ENCODE data around the gene LSM14B. TPM values are rescaled to one million over a fixed set of nuclear protein-coding genes. Genes with fewer than 3 reads are reported as not detected.

LSM14B gene
- polyA plus RNA-seq, 1 experiment: 26.2 TPM

DNA sequence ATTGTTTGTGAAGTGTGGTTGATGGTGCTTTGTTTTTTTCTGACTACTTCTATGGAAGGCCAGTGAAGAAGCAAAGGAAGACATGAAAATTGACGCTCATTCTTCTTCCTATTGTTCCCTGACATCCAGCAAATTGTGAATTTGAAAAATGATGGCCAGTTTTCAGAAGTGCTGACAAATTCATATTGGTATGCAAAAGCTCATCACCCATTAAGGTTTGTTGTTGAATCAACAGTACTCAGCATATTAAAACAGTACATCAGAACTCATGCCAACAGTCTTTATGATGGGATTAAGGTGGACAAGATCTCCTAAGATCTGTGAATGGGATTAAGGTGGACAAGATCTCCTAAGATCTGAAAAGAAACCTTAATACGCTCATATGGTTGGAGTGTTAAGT, 59.5 kb downstream of the LSM14B start:
- no peaks in the 10 kb centered on the region for H3K27me3 ChIP-seq (ENCODE audit: control insufficient read depth, insufficient read depth, low read length)
- CTCF ChIA-PET: interaction anchor here (0.5 kb wide), 1 partner anchor 1790 kb away, joined by 3 read pairs; no protein-coding TSS in a partner anchor
- DNase-seq (ENCODE audit: low read depth, low spot score): no peak
- H3K27ac ChIP-seq (ENCODE audit: low read depth, low read length): no peak overlapping the region
- H3K9me3 ChIP-seq (ENCODE audit: control insufficient read depth, insufficient read depth, low read length): no peaks in the 10 kb centered on the region; the same call in 1 of the 2 replicates
- H3K4me3 ChIP-seq (ENCODE audit: low read depth, low read length): peak overlapping the region; percentile 66
- POLR2A ChIA-PET: no interaction called here
- TF ChIP-seq, protein P1, sequence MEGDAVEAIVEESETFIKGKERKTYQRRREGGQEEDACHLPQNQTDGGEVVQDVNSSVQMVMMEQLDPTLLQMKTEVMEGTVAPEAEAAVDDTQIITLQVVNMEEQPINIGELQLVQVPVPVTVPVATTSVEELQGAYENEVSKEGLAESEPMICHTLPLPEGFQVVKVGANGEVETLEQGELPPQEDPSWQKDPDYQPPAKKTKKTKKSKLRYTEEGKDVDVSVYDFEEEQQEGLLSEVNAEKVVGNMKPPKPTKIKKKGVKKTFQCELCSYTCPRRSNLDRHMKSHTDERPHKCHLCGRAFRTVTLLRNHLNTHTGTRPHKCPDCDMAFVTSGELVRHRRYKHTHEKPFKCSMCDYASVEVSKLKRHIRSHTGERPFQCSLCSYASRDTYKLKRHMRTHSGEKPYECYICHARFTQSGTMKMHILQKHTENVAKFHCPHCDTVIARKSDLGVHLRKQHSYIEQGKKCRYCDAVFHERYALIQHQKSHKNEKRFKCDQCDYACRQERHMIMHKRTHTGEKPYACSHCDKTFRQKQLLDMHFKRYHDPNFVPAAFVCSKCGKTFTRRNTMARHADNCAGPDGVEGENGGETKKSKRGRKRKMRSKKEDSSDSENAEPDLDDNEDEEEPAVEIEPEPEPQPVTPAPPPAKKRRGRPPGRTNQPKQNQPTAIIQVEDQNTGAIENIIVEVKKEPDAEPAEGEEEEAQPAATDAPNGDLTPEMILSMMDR (IDR thresholded peaks at IDR 0.05; ENCODE audit: low read depth, low read length): no peak

DNA sequence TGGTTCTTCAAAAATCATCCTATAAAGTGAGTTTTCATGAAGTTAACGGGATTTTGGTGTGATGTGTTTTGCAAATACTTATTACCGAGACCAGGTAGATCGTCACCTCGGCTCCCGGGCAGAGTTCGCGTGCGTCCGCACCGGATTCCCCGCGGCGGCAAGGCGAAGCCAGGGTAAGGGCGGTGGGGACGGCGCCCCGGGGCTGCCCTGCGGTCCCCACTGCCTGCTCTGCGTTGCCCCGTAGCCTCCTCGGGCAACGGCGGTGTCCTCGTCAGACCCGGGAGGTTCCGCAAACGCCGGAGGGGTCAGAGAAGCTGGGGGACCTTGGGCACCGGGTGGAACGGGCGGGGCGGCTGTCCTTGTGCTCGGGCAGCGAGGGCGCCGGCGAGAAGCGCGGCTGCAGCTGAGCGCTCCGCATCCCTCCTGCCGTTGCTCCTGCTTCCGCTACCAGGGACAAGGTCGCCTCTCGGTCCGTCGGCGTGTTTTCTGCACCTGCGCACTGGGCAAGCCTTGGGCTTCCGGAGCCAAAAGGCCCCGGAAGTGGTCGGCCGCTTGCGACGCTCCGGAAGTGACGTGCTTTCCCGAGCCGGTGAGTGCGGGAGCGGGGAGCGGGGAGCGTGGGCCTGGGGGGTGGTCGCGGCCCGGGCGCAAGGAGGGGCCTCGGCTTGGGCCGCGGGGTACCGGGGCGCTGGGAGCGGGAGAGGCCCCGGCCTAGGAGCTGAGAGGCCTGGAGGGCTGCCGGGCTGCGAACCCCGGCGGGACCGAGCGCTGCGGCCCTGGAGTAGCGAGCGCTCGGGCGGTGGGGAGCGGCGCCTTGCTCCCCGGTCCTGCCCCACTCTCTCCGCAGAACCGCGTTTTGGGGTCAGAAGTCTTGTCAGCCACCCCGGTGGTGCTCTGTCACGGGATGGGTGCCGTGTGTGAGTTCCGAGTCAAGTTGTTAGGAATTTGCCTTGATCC, 60.5 kb downstream of the LSM14B start, which contains the start of gene MTG2:
MTG2 (plus strand) TSS at position 560 of the 957 bp plus-strand sequence. CDS start 10,393 bp downstream, outside the sequence.
- peak within 1 kb of the TSS; percentile 66 for H3K4me3 ChIP-seq (ENCODE audit: low read depth, low read length)
- H3K27ac ChIP-seq (ENCODE audit: low read depth, low read length): peak within 1 kb of the TSS; percentile 75
- H3K9me3 ChIP-seq (ENCODE audit: control insufficient read depth, insufficient read depth, low read length): no peaks in the 10 kb centered on the region; the same call in 1 of the 2 replicates
- ChIA-PET POLR2A (no interaction called here), CTCF (interaction anchor here (0.5 to 1.0 kb wide), 2 partner anchors 172 to 1789 kb away, joined by 3 to 4 read pairs; no protein-coding TSS in a partner anchor)
- TF ChIP-seq, protein P1 (IDR thresholded peaks at IDR 0.05; ENCODE audit: low read depth, low read length): no peak
- DNase-seq (ENCODE audit: low read depth, low spot score): peak; percentile 82
- H3K27me3 ChIP-seq (ENCODE audit: control insufficient read depth, insufficient read depth, low read length): no peaks in the 10 kb centered on the region

DNA sequence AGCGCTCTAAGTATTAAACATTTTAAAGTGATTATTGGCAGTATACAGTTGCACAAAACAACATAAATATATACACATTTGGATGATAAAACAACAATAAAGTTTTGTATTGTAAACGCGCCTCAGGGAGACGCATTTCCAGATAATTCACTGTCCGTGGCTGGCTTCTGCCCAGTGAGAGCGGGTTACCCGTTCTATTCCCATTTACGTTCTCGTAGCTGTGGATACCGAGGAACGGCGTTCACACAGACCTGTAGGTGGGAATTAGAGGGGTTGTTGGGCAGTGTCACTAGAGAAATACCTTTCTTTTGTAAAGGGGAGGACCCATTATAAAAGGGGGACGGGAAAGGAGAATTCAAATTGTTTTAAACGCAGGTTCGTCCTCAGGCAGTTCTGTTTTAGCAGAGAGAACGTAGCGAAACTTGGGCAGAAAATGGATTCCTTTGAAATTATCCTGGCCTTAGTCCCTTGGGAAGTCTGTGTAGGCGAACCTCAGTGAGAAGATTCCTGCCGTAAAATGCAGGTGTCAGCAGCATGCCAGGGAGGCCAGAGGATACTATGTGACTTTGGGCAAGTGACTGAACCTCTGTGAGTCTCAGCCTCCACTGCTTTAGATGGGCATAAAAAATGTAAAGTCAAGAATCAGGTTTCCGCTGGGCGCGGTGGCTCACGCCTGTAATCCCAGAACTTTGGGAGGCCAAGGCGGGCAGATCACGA, 61.3 kb downstream of the LSM14B start:
- Histone ChIP-seq H3K9me3 (ENCODE audit: control insufficient read depth, insufficient read depth, low read length) (no peaks in the 10 kb centered on the region; the same call in 1 of the 2 replicates), H3K27ac (ENCODE audit: low read depth, low read length) (peak overlapping the region; percentile 66), H3K27me3 (ENCODE audit: control insufficient read depth, insufficient read depth, low read length) (no peaks in the 10 kb centered on the region), H3K4me3 (ENCODE audit: low read depth, low read length) (peak overlapping the region; percentile 66)
- CTCF ChIA-PET: interaction anchor here (1.0 kb wide), 1 partner anchor 173 kb away, joined by 4 read pairs; no protein-coding TSS in a partner anchor
- no peak for DNase-seq (ENCODE audit: low read depth, low spot score)
- POLR2A ChIA-PET: no interaction called here
- TF ChIP-seq, protein P1 (IDR thresholded peaks at IDR 0.05; ENCODE audit: low read depth, low read length): no peak

Other genes starting within 250 kb of the LSM14B start
- gene TAF4, start 56.6 kb upstream of the LSM14B start, polyA plus RNA-seq (2011; rRNA removed): 2.6 and 2.7 TPM in 2 replicates
- gene PSMA7, start 20.9 kb downstream of the LSM14B start, polyA plus RNA-seq (2011; rRNA removed): 368 and 383 TPM in 2 replicates
- 6.5 and 6.8 TPM in 2 replicates for gene SS18L1, start 21.3 kb downstream of the LSM14B start, polyA plus RNA-seq (2011; rRNA removed)
- 15.6 and 17.1 TPM in 2 replicates for gene MTG2, start 60.6 kb downstream of the LSM14B start, polyA plus RNA-seq (2011; rRNA removed)
- gene HRH3, start 97.8 kb downstream of the LSM14B start, polyA plus RNA-seq (2011; rRNA removed): not detected in 2 replicates
- 18.0 and 18.5 TPM in 2 replicates for gene OSBPL2, start 116.0 kb downstream of the LSM14B start, polyA plus RNA-seq (2011; rRNA removed)
- gene ADRM1, start 180.5 kb downstream of the LSM14B start, polyA plus RNA-seq (2011; rRNA removed): 58.5 and 80.7 TPM in 2 replicates
- 1.9 and 3.8 TPM in 2 replicates for gene LAMA5, start 244.8 kb downstream of the LSM14B start, polyA plus RNA-seq (2011; rRNA removed)